Astrocyte (in vitro differentiated cells and primary cell): ENCODE data around the gene P2RX1.

ENCODE experiments used
- CTCF ChIP-seq: IDR thresholded peaks from 2 replicates; pipeline ENCODE4 v1.5.1; 2011; ENCODE audit warnings: low read depth, mild to moderate bottlenecking, inconsistent platforms, low read length, moderate library complexity; ENCODE audit not compliant: insufficient read depth
- EZH2 ChIP-seq: IDR thresholded peaks from 2 replicates; pipeline ENCODE4 v1.6.1; 2012; ENCODE audit warnings: mild to moderate bottlenecking, low read length, inconsistent platforms; ENCODE audit not compliant: insufficient read depth

- TF ChIP-seq CTCF (no peak), EZH2 (no peak)
Measured at GRCh38 chr17:3873862-3874261, 42.4 kb downstream of the P2RX1 start.
